HG03571 (cell line): Measurements from ENCODE around the gene RXFP1.
A peak's percentile ranks its signal among the peaks of the same experiment; 100 is the strongest.

Experiments
- ATAC-seq: cut with Tn5 transposase; IDR thresholded peaks from one replicate; pipeline ENCODE4 v1.9.1; 2021; ENCODE audit not compliant: unreplicated experiment

Gene RXFP1

GRCh38 chr4:158669310-158669709, 147.6 kb downstream of the RXFP1 start:
- no peak for ATAC-seq

- peak; percentile 23 for ATAC-seq
These were observed 149.4 kb downstream of the RXFP1 start for GRCh38 chr4:158670975-158671664.

- ATAC-seq = no peak
These were observed 149.9 kb downstream of the RXFP1 start, which contains the start of gene C4orf46 for GRCh38 chr4:158671665-158671914. Gene C4orf46 (minus strand): TSS chr4:158671887. CDS start chr4:158671801, 86 bp downstream.

- peak; percentile 83 for ATAC-seq
These were observed 150.5 kb downstream of the RXFP1 start, which contains the start of gene ETFDH for GRCh38 chr4:158671915-158672806. Gene ETFDH (plus strand): TSS chr4:158672296. CDS start chr4:158672457, 161 bp downstream.

- no peak for ATAC-seq
These were observed 152.0 kb downstream of the RXFP1 start for GRCh38 chr4:158673633-158674032.

GRCh38 chr4:158676076-158676475, 154.4 kb downstream of the RXFP1 start:
- ATAC-seq = no peak

GRCh38 chr4:158678767-158679166, 157.1 kb downstream of the RXFP1 start:
- no peak for ATAC-seq

- no peak for ATAC-seq
These were observed 159.9 kb downstream of the RXFP1 start for GRCh38 chr4:158681629-158682028.

GRCh38 chr4:158682066-158682465, 160.4 kb downstream of the RXFP1 start:
- no peak for ATAC-seq

GRCh38 chr4:158688813-158689212, 167.1 kb downstream of the RXFP1 start:
- no peak for ATAC-seq
